NAMALWA (cell line): ENCODE data around the gene AGAP1.

Experiments used
- DNase-seq: peaks from one replicate; pipeline ENCODE4 v3.0.0-alpha.2; 2015; ENCODE audit warnings: low spot score

AGAP1 gene

DNA sequence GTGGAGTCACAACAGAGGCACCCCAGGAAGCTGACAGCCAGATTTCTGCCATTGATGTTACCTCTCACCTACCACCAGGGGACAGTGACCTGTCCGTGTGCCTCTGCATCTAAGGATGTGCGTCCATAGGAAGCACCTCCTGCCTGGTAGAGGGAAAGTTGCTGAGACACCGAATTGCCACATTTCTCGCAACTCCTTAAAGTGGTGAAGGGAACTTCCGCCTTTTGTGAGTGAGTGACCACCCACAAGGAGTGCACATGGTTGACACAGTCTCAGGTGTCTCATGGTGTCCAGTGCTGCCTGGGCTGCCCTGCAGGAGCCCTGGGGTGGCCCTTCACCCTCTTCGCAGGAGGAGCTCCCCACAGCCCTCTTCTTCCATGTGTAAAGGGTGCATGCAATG is 472.6 kb downstream of the AGAP1 start:
- DNase-seq = no peak

DNA sequence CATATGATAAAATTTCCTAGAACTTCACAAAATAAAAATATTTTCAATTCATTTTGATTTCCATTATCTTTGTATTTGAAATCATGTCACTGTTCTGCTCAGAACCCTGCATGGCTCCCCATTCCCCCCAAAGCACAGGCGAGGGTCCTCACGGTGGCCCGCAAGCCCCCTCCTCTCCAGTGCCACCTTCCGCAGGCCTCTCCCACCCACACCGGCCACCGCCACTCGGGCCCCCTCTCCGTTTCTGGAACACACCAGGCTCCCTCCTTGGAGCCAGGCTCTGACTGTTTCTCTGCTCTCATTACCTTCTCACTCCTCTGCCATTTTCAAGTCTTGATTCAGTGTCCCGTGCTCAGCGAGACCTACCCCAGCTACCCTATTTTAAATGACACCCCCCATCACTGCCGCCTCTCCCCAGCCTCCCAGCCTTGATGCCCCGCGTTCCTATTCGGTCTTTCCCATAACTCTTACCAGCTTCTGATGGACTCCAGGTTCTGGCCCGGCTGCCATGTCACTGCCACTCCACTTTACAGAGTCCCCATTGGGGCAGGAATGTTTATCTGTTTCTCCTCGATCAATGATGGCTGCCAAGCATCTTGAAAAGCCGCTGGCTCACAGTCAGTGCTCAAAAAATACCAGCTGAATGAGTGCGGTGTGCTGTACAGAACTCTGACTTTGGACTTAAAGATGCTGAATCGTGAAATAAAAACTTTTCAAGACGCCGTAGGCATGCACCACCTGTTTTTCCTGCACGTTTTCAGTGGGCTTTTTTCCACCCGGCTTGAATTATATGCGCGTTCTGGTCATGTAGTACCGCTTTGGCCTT is 473.3 kb downstream of the AGAP1 start:
- DNase-seq = no peak

- DNase-seq = no peak
Measured at GRCh38 chr2:235968155-235968554, 474.3 kb downstream of the AGAP1 start.

DNA sequence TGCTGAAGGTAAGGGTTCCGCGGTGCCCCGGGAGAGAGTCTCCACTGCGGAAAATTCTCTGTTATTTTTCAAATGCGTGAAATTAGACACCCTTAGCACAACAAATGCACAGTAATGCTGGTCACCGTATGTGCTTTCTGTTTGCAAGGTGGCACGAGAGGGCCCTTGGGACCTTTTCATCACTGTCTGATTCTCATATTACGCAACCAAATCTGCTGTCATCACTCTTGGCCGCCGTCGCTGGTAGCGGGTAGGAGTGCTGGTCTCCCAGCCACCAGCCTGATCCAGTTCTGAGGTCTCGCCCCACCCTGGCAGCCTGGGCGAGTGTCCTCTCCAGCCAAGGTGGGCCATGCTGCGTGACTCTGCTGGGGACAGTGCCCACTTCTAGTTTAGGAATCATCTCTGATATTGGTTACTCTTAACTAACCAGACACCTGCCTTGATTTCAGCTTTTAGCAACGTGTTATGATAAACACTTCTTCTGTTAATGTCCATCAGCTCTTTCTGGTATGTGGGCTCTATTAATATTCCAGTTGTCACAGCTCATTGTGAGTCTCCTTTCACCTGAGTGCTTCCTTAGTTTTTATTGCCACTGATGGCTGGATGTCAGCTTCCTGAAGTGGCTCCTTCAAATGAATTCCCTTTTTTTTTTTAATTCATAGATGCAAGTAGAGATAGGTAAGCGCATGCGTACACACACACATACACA is 474.9 kb downstream of the AGAP1 start:
- no peak for DNase-seq

DNA sequence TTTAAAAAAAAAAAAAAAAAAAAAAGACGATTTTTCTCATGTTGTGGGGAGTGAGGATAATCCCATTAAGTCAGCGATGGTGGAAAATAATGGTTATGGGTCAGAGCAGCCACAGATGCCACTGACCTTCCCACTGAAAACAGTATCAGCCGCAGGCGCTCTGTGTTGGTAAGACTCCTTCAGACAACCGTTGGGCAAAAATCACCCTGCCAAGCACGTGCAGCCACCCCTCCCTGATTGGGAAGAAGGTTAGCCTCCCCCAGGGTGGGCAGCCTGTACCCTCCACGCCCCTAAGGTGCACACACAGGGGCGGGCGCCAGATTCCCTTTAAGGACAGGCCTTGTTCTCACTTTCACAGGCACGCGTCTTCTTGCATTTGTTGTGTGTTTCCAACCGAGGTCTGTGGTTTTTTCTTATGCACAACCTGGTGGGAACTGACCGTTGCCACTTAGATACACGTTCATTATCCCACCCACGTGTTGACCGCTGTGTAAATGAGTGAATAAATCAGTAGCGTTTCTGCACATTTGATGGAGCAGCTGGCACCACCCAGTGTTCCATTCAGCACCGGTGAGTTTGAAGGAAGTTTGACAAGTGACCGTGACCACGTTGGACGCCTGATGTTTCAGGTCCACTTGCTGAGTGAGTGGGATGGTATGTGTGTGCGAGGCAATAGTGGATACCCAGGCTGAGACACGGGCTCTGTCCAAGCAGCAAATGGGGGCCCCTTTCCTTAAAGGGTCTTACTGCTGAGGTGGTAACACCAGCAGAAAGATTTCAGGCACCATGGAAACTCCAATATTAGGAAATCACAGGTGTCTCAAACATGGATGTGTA is 476.6 kb downstream of the AGAP1 start:
- DNase-seq = no peak

DNA sequence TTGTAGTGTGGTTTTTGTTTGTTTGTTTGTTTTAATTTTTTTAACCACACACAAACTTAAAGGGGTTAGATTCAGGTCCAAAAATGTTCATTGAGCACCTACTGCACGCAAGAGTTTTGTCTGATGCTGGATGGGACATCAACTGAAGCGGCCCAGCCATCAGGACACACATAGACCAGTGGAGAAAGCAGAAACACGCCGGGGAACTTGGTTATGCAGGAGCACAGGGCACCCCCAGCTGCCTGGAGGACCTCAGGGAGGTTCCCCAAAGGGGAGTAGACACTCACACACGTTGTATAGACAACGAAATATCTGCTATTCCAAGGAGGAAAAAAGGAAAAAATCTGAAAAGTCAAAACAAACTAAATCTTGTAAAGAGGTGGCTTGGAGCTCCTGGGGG is 482.7 kb downstream of the AGAP1 start:
- DNase-seq = no peak

DNA sequence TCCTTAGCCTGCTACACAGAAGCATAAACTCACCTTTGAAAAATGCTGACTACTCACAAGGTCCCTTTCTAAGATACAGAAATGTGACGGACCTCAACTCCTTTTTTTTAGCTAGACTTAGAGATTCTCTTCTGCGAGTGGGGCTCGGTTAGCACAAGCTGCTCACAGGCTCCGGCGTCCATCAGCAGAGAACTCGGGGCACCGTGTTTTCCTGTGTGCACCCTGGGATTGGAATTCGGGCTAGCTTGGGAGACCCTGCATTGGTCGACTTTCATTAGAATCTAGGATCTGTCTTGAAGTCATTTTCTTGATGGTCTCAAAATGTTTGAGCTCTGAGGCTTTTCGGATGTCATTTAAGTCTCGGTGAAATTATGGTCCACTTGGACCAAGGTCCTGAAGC is 483.1 kb downstream of the AGAP1 start:
- DNase-seq = no peak

- DNase-seq = no peak
Measured at GRCh38 chr2:235977445-235977844, 483.6 kb downstream of the AGAP1 start.

GRCh38 chr2:235978022-235978421 is 484.2 kb downstream of the AGAP1 start:
- no peak for DNase-seq

GRCh38 chr2:235979037-235979436 is 485.2 kb downstream of the AGAP1 start:
- no peak for DNase-seq

GRCh38 chr2:235979753-235980435 is 486.1 kb downstream of the AGAP1 start:
- no peak for DNase-seq

- no peak for DNase-seq
Measured at GRCh38 chr2:235981631-235982030, 487.8 kb downstream of the AGAP1 start.

- DNase-seq = no peak
Measured at GRCh38 chr2:235983016-235983415, 489.2 kb downstream of the AGAP1 start.

- no peak for DNase-seq
Measured at GRCh38 chr2:235984552-235984951, 490.7 kb downstream of the AGAP1 start.

- no peak for DNase-seq
Measured at GRCh38 chr2:235986361-235986760, 492.5 kb downstream of the AGAP1 start.

DNA sequence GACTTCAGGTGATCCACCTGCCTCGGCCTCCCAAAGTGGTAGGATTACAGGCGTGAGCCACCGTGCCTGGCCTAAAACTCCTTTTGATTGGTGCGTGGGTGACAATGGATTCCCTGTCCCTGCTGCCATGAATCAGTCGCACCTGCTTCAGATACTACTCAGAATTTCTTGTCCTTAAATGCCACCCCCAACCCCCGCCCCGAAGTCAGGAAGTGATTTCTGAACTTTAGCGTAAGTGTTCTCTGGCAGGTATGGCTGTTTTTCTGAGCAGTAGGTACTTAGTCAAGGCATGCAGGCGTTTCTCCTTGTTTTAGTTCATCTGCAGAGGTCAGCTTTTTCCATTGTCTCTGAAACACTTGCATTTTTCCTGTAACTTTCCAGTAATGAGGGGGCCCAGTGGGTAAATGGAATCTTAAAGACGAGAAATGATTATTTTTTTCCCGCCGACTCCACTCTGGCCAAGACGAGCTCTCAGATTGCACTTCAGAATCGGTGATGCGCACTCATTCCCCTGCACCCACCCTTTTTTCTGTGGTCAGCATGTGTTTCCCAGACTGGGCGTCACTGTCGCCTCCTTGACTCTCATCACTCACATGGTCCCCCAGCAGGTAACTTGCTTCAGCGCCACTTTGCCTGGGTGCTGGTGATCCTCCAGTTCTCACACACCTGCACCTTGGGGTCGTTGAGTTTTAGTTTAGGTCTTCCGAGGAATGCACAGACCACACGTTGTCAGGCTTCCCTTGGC is 494.6 kb downstream of the AGAP1 start:
- no peak for DNase-seq

DNA sequence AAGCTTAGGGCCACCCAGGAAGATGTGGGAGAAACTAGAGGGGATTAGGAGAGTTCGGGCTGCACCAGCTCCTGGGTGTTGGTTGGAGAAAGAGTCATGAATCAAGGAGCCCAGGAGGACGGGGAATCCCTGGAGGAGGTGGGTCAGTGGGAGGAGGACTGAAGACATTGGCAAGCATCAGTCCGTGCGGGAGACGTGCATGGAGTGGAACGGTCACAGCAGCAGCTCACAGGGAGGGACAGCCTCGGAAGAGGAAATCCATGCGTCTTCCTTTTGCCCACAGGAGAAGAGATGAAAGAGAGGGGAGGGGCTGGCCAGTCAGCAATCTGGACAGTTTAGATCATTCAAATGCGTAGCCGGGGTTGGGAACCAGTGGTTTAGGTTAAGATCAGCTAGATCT is 495.7 kb downstream of the AGAP1 start:
- no peak for DNase-seq

- DNase-seq = no peak
Measured at GRCh38 chr2:235990344-235990743, 496.5 kb downstream of the AGAP1 start.

DNA sequence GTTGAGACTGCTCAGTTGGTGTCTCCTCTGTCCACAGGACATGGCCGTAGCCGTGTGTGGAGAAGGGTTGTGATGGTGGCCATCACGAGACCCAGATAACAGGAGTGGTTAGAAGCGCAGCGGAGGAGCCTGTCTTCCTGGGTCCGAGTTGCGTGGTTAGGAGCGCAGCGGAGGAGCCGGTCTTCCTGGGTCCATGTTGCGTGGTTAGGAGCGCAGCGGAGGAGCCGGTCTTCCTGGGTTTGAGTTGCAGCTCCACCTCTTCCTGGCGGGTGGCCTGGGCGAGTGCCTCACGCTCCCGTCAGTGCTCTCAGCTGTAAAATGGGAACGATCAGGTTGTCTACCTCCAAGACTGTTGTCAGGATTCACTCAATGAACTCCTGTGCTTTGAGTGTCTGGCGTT is 498.2 kb downstream of the AGAP1 start:
- no peak for DNase-seq

DNA sequence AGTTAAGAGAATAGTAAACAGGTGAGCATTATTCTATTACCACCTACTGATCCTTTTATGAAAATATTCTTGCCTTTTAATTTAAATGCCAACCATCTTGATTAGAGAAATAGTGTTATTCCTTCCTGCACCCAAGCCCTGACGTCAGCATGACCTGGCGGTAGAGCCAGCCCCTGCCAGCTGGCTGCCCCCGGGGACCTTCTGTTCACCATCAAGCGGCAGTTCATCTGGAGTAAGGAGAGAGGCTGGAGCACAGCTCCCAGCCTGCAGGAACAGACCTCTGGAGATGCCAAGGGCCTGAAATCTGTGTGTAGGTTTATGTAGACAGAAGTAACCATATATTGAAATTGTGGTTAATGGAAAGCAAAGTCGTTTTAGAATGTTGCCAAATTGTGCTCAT is 502.6 kb downstream of the AGAP1 start:
- DNase-seq = no peak

GRCh38 chr2:235999011-235999410 is 505.2 kb downstream of the AGAP1 start:
- DNase-seq = no peak
